T-helper 17 cell (primary cell): ENCODE data around the gene GPRC5A. TPM values are rescaled to one million over a fixed set of nuclear protein-coding genes. Genes with fewer than 3 reads are reported as not detected.

Source experiments
- ATAC-seq: fragments of 150-1000 bp; cut with Tn5 transposase; 2 replicates; pipeline ENCODE4 v1.10.0; 2021; ENCODE audit warnings: mild to moderate bottlenecking, moderate library complexity
- DNase-seq, 3 donors: peaks; one replicate each; pipeline versions ENCODE4 v3.0.0 to v3.0.0-alpha.2; 2020 to 2021
- H3K9me3 ChIP-seq: one replicate; pipeline ENCODE4 v1.7.0; 2013; ENCODE audit warnings: low read length, mild to moderate bottlenecking; ENCODE audit not compliant: control insufficient read depth, poor library complexity, severe bottlenecking
- H3K27ac Mint-ChIP-seq: one replicate; pipeline ENCODE4 v1.8.0; 2022; ENCODE audit warnings: mild to moderate bottlenecking, moderate library complexity, mixed read lengths
- H3K27me3 Mint-ChIP-seq: one replicate; pipeline ENCODE4 v1.8.0; 2022; ENCODE audit warnings: mixed read lengths
- H3K36me3 Mint-ChIP-seq: one replicate; pipeline ENCODE4 v1.8.0; 2022; ENCODE audit warnings: low read depth, mixed read lengths
- H3K4me1 Mint-ChIP-seq: one replicate; pipeline ENCODE4 v1.8.0; 2022; ENCODE audit warnings: mild to moderate bottlenecking, mixed read lengths
- H3K4me3 Mint-ChIP-seq: one replicate; pipeline ENCODE4 v1.8.0; 2022; ENCODE audit warnings: mild to moderate bottlenecking, moderate library complexity, mixed read lengths
- total RNA-seq, 4 donors: library from RNA in 2 of 4; stranded (reverse) in 2 of 4; gene quantifications; one replicate each; pipeline ENCODE4 v1.2.3 and lab custom pipeline; 2022 to 2026

GPRC5A gene
- total RNA-seq, 2 donors from 2014 or later: 0.02 to 0.26 TPM

DNA sequence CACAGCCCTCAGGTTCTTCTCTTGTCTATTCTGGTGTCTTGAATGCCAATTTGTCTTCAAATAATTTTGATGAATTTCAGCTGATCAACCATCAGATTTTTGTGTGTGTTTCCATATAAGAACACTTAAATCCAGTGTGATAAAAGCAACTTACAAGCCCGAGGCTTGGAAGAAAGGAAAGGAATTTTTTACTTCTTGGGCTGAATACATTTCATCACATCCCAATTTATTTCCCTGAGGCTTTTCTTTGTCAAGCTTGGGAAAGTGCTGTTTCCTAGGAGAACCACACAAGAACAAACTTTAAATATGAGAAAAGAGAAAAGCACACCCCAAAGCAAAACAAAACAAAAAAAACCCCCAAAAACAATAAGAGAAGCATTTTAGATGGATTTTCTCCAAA lies 34.0 kb downstream of the GPRC5A start:
- H3K9me3 ChIP-seq: no peaks in the 10 kb centered on the region
- H3K4me1 Mint-ChIP-seq: no peaks in the 10 kb centered on the region
- DNase-seq: no peak
- no peak overlapping the region for H3K27ac Mint-ChIP-seq
- H3K27me3 Mint-ChIP-seq: peaks cover 15% of the 10 kb centered on the region
- no peak for ATAC-seq
- no peaks in the 10 kb centered on the region for H3K36me3 Mint-ChIP-seq
- H3K4me3 Mint-ChIP-seq: no peak overlapping the region

GRCh38 chr12:12926571-12927071 lies 35.3 kb downstream of the GPRC5A start:
- DNase-seq (no peak), ATAC-seq (no peak)
- Mint-ChIP-seq H3K4me3 (no peak overlapping the region), H3K27me3 (peaks cover 19% of the 10 kb centered on the region), H3K4me1 (peaks cover 2% of the 10 kb centered on the region), H3K36me3 (no peaks in the 10 kb centered on the region), H3K27ac (no peak overlapping the region)
- no peaks in the 10 kb centered on the region for H3K9me3 ChIP-seq

GRCh38 chr12:12927211-12928079 lies 36.1 kb downstream of the GPRC5A start:
- DNase-seq: peak; percentile 27 to 44 (median 40)
- H3K27me3 Mint-ChIP-seq: peaks cover 19% of the 10 kb centered on the region
- H3K9me3 ChIP-seq: no peaks in the 10 kb centered on the region
- H3K27ac Mint-ChIP-seq: no peak overlapping the region
- peak overlapping the region; percentile 63 for H3K4me3 Mint-ChIP-seq
- peak; percentile 68 for ATAC-seq
- H3K4me1 Mint-ChIP-seq: peaks cover 2% of the 10 kb centered on the region
- H3K36me3 Mint-ChIP-seq: no peaks in the 10 kb centered on the region

DNA sequence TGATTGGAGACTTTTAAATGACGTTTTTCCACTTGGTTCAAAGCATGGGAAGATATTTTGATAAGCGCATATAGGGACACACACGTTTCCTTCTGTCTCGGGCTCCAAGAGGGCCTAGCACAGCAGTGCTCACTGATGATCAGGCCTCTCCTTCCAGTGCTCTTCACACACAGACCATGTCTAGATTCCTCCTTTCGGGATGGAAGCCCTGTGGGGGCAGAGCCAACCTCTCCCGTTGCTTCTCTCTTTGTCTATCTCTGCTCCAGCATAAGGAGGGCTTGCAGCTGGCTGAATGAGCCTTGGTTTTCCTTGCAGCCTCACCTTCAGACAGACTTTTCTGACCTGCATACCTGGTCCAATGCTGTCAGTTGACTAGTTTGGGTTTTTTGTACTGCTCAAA lies 38.3 kb downstream of the GPRC5A start:
- H3K4me3 Mint-ChIP-seq: no peak overlapping the region
- H3K9me3 ChIP-seq: no peaks in the 10 kb centered on the region
- no peak for DNase-seq
- H3K27ac Mint-ChIP-seq: no peak overlapping the region
- no peaks in the 10 kb centered on the region for H3K36me3 Mint-ChIP-seq
- H3K4me1 Mint-ChIP-seq: peaks cover 2% of the 10 kb centered on the region
- no peak for ATAC-seq
- H3K27me3 Mint-ChIP-seq: peaks cover 30% of the 10 kb centered on the region

GRCh38 chr12:12930633-12931219 lies 39.4 kb downstream of the GPRC5A start:
- peaks cover 30% of the 10 kb centered on the region for H3K27me3 Mint-ChIP-seq
- no peak overlapping the region for H3K4me3 Mint-ChIP-seq
- no peak overlapping the region for H3K27ac Mint-ChIP-seq
- H3K36me3 Mint-ChIP-seq: peaks cover 2% of the 10 kb centered on the region
- DNase-seq (no peak), ATAC-seq (no peak)
- no peaks in the 10 kb centered on the region for H3K9me3 ChIP-seq
- peaks cover 2% of the 10 kb centered on the region for H3K4me1 Mint-ChIP-seq

GRCh38 chr12:12933742-12934141 lies 42.4 kb downstream of the GPRC5A start:
- H3K9me3 ChIP-seq: no peaks in the 10 kb centered on the region
- H3K4me1 Mint-ChIP-seq: peaks cover 2% of the 10 kb centered on the region
- H3K27me3 Mint-ChIP-seq: peaks cover 24% of the 10 kb centered on the region
- no peak for ATAC-seq
- peaks cover 2% of the 10 kb centered on the region for H3K36me3 Mint-ChIP-seq
- H3K4me3 Mint-ChIP-seq: no peak overlapping the region
- no peak overlapping the region for H3K27ac Mint-ChIP-seq
- no peak for DNase-seq

DNA sequence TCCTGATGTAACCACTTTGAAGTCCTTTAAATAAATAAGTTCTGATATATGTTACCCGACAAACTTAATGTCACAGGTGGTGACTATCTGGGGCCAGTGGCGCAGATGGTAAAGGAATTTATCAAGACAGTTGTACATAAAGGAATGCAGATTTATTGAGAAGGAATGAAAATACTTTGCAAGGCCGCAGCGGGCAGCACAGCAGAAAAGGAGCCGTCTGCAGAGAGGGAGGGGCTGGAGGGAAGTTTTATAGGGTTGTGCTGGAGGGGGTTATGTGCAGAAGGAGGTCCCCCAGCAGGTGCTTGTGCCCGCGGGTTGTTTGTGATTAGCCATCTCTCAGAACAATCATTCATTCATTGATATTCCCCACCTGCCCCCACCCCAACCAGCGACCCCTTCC lies 43.2 kb downstream of the GPRC5A start:
- Mint-ChIP-seq H3K4me3 (no peak overlapping the region), H3K4me1 (peaks cover 2% of the 10 kb centered on the region), H3K36me3 (peaks cover 2% of the 10 kb centered on the region), H3K27me3 (peaks cover 23% of the 10 kb centered on the region), H3K27ac (no peak overlapping the region)
- ATAC-seq (no peak), DNase-seq (no peak)
- no peaks in the 10 kb centered on the region for H3K9me3 ChIP-seq

DNA sequence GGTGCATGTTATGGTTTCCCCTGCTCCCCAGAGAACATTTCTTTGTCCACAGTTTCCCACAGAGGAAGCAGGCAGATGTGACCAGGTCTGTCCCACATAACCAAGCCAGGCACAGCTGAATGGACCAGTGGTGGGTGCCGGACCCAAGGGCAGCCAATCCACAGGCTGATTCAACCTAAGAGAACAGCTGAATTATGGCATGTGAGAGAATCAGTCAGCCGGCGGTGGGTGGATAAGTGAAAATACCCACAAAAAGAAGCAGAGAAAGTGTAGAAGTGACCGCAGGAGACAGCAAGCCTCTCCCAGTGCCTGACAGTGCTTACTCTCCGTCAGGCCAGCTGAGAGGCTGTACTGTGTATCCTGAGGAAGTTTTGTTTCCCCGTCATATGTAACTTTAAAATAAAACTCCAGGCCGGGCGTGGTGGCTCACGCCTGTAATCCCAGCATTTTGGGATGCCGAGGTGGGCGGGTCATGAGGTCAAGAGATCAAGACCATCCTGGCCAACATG lies 45.7 kb downstream of the GPRC5A start:
- H3K36me3 Mint-ChIP-seq: peaks cover 2% of the 10 kb centered on the region
- DNase-seq: no peak
- no peak for ATAC-seq
- H3K27ac Mint-ChIP-seq: no peak overlapping the region
- H3K4me3 Mint-ChIP-seq: no peak overlapping the region
- H3K9me3 ChIP-seq: no peaks in the 10 kb centered on the region
- no peaks in the 10 kb centered on the region for H3K4me1 Mint-ChIP-seq
- peaks cover 11% of the 10 kb centered on the region for H3K27me3 Mint-ChIP-seq

DNA sequence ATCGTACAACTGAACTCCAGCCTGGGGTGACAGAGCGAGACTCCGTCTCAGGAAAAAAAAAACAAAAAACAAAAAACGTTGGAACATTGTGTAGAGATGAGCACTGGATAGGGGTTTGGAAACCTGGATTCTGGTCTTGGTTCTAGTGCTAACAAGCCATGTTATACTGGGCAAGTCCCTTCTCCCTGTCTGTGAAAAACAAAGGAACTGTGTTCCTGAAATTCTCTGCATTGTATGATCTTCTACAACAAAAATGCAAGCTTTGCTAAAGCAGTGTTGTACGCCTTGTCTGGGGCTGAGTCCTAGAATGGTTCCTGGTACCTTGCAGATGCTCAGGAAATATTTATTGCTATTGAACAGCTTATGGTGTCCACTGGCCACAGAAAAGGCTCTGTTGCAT lies 47.2 kb downstream of the GPRC5A start:
- DNase-seq (no peak), ATAC-seq (no peak)
- no peak overlapping the region for H3K27ac Mint-ChIP-seq
- peaks cover 11% of the 10 kb centered on the region for H3K27me3 Mint-ChIP-seq
- H3K4me3 Mint-ChIP-seq: no peak overlapping the region
- no peaks in the 10 kb centered on the region for H3K9me3 ChIP-seq
- peaks cover 2% of the 10 kb centered on the region for H3K36me3 Mint-ChIP-seq
- H3K4me1 Mint-ChIP-seq: no peaks in the 10 kb centered on the region

GRCh38 chr12:12939888-12940287 lies 48.5 kb downstream of the GPRC5A start:
- no peaks in the 10 kb centered on the region for H3K27me3 Mint-ChIP-seq
- DNase-seq (no peak), ATAC-seq (no peak)
- no peak overlapping the region for H3K4me3 Mint-ChIP-seq
- H3K36me3 Mint-ChIP-seq: peaks cover 2% of the 10 kb centered on the region
- H3K9me3 ChIP-seq: no peaks in the 10 kb centered on the region
- H3K27ac Mint-ChIP-seq: no peak overlapping the region
- H3K4me1 Mint-ChIP-seq: no peaks in the 10 kb centered on the region

- H3K9me3 ChIP-seq: no peaks in the 10 kb centered on the region
- ATAC-seq (no peak), DNase-seq (no peak)
- H3K27ac Mint-ChIP-seq: no peak overlapping the region
- no peaks in the 10 kb centered on the region for H3K27me3 Mint-ChIP-seq
- H3K36me3 Mint-ChIP-seq: no peaks in the 10 kb centered on the region
- H3K4me1 Mint-ChIP-seq: no peaks in the 10 kb centered on the region
- no peak overlapping the region for H3K4me3 Mint-ChIP-seq
Observed at GRCh38 chr12:12941450-12942350, 50.3 kb downstream of the GPRC5A start.

DNA sequence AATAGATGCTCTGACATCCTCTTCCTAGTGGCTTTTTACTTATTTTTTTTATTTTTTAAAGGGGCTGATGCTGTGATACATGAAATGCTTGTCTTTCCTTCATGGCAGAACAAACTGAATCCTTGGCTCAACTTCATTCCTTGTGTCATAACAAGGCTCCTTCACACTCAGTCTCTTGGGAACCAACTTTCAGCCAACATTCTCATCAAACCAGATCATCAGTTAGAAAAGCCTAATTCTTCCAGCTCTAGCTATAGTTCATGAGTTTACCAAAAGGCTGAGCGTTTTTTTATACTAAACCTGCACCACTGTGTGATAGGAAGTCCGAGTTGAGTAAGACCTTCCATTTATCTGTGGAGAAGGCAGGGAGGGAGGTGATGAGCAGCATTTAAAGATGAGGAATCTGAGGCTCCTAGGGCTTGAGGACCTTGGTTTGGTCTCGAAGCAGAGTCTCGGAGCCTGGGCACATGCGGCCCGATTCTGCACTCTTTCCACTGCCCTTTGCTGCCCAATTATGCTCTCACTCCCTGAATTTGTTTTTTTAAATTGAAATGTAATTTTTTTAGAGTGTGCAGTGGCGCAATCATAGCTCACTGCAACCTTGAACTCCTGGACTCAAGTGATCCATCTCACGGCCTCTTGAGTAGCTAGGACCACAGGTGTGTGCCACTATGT lies 52.4 kb downstream of the GPRC5A start:
- Mint-ChIP-seq H3K4me1 (no peaks in the 10 kb centered on the region), H3K27ac (no peak overlapping the region), H3K27me3 (peaks cover under 1% of the 10 kb centered on the region), H3K36me3 (no peaks in the 10 kb centered on the region), H3K4me3 (no peak overlapping the region)
- ATAC-seq (no peak), DNase-seq (no peak)
- H3K9me3 ChIP-seq: no peaks in the 10 kb centered on the region
